ENCODE results near the gene GARIN5B.

DNA sequence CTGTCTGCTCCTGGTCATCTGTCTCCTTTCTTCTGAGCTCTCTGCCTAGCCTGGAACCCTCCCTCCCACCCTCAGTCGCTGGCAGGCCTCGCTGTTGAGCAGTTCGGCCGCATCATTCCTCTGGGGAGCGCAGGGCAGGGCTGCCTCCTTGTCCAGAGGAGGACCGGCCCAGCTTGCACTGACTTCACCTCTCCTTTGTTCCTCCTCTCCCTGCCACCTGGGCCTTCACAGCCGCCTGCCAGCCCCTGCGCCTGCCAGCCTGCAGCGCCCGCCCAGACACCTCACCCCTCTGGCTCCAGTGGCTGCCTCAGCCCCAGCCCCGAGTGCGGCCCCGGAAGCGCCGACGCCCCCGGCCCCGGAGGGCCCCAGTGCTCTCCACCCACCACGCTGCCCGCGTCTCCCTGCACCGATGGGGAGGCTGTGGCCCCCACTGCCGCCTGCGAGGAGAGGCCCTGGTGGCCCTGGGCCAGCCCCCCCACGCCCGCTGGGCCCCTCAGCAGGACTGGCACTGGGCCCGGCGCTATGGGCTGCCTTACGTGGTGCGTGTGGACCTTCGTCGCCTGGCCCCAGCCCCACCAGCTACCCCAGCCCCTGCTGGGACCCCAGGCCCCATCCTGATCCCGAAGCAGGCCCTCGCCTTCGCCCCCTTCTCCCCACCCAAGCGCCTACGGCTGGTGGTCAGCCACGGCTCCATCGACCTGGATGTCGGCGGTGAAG lies 16.2 kb downstream of the GARIN5B start:
- TF ChIP-seq BHLHE40 (IDR thresholded peaks at IDR 0.05; ENCODE audit: low read depth, low read length) (no peak), RFX5 (IDR thresholded peaks at IDR 0.05; ENCODE audit: low read depth, low read length) (no peak), POLR2A (IDR thresholded peaks at IDR 0.05; ENCODE audit: low read depth, low read length) (no peak)
- TF ChIP-seq, protein P1, sequence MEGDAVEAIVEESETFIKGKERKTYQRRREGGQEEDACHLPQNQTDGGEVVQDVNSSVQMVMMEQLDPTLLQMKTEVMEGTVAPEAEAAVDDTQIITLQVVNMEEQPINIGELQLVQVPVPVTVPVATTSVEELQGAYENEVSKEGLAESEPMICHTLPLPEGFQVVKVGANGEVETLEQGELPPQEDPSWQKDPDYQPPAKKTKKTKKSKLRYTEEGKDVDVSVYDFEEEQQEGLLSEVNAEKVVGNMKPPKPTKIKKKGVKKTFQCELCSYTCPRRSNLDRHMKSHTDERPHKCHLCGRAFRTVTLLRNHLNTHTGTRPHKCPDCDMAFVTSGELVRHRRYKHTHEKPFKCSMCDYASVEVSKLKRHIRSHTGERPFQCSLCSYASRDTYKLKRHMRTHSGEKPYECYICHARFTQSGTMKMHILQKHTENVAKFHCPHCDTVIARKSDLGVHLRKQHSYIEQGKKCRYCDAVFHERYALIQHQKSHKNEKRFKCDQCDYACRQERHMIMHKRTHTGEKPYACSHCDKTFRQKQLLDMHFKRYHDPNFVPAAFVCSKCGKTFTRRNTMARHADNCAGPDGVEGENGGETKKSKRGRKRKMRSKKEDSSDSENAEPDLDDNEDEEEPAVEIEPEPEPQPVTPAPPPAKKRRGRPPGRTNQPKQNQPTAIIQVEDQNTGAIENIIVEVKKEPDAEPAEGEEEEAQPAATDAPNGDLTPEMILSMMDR (conservative IDR thresholded peaks at IDR 0.05; ENCODE audit: low read depth, low read length): no peak
